ENCODE measurements around the gene PTH1R.

The PTH1R gene

DNA sequence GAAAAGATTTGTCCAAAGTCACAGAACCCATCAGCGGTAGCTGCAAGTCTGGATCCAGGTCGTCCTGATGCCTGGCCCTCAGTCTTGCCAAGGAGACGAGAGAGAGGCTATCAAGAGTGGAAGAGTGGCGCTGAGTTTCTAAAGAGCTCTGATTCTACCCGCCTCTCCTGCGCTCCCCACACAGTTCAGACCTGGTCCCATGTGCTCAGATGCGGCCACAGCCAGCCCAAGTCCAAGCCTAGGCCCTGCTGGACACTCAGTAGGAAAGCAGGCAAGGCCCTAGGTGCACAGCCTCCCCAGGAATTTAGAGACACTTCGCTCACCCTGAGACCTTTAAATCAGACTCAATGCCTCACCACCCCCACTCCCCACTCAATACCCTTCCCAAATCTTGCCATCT lies 66.7 kb downstream of the PTH1R start:
- ChIA-PET CTCF (interaction anchor here (1.4 to 1.7 kb wide), 3 partner anchors 9 to 13 kb away, joined by 4 read pairs; no protein-coding TSS in a partner anchor), POLR2A (interaction anchor here (1.4 kb wide), 1 partner anchor 12 kb away, joined by 7 read pairs; no protein-coding TSS in a partner anchor)
- DNase-seq (ENCODE audit: extremely low spot score) = no peak
- TF ChIP-seq, protein P1, sequence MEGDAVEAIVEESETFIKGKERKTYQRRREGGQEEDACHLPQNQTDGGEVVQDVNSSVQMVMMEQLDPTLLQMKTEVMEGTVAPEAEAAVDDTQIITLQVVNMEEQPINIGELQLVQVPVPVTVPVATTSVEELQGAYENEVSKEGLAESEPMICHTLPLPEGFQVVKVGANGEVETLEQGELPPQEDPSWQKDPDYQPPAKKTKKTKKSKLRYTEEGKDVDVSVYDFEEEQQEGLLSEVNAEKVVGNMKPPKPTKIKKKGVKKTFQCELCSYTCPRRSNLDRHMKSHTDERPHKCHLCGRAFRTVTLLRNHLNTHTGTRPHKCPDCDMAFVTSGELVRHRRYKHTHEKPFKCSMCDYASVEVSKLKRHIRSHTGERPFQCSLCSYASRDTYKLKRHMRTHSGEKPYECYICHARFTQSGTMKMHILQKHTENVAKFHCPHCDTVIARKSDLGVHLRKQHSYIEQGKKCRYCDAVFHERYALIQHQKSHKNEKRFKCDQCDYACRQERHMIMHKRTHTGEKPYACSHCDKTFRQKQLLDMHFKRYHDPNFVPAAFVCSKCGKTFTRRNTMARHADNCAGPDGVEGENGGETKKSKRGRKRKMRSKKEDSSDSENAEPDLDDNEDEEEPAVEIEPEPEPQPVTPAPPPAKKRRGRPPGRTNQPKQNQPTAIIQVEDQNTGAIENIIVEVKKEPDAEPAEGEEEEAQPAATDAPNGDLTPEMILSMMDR (IDR thresholded peaks at IDR 0.05; ENCODE audit: control extremely low read depth, extremely low read depth, low read depth, missing control alignments) = no peak

GRCh38 chr3:46946416-46946815 lies 68.9 kb downstream of the PTH1R start:
- CTCF ChIA-PET = interaction anchor here (0.9 to 1.6 kb wide), 5 partner anchors 8 to 37 kb away, joined by 3 to 7 read pairs (median 4); no protein-coding TSS in a partner anchor
- TF ChIP-seq, protein P1 (IDR thresholded peaks at IDR 0.05; ENCODE audit: control extremely low read depth, extremely low read depth, low read depth, missing control alignments) = no peak
- no peak for DNase-seq (ENCODE audit: extremely low spot score)
- POLR2A ChIA-PET = no interaction called here

- CTCF ChIA-PET = interaction anchor here (0.9 to 1.6 kb wide), 10 partner anchors 8 to 37 kb away, joined by 3 to 7 read pairs (median 4); no protein-coding TSS in a partner anchor
- TF ChIP-seq, protein P1 (IDR thresholded peaks at IDR 0.05; ENCODE audit: control extremely low read depth, extremely low read depth, low read depth, missing control alignments) = no peak
- DNase-seq (ENCODE audit: extremely low spot score) = no peak
- POLR2A ChIA-PET = interaction anchor here (0.7 kb wide), 1 partner anchor 345 kb away, joined by 5 read pairs; no protein-coding TSS in a partner anchor
These were observed 69.5 kb downstream of the PTH1R start for GRCh38 chr3:46946856-46947545.

GRCh38 chr3:46947546-46947901 lies 70.0 kb downstream of the PTH1R start:
- TF ChIP-seq, protein P1 (IDR thresholded peaks at IDR 0.05; ENCODE audit: control extremely low read depth, extremely low read depth, low read depth, missing control alignments) = no peak
- DNase-seq (ENCODE audit: extremely low spot score) = no peak
- ChIA-PET CTCF (interaction anchor here (1.0 to 1.6 kb wide), 9 partner anchors 9 to 38 kb away, joined by 3 to 7 read pairs (median 4); no protein-coding TSS in a partner anchor), POLR2A (interaction anchor here (0.7 kb wide), 1 partner anchor 345 kb away, joined by 5 read pairs; no protein-coding TSS in a partner anchor)

GRCh38 chr3:46947981-46948791 lies 70.7 kb downstream of the PTH1R start:
- POLR2A ChIA-PET = no interaction called here
- CTCF ChIA-PET = interaction anchor here (1.0 to 1.6 kb wide), 9 partner anchors 9 to 39 kb away, joined by 3 to 7 read pairs (median 4); no protein-coding TSS in a partner anchor
- no peak for DNase-seq (ENCODE audit: extremely low spot score)
- TF ChIP-seq, protein P1 (IDR thresholded peaks at IDR 0.05; ENCODE audit: control extremely low read depth, extremely low read depth, low read depth, missing control alignments) = no peak

Measured in GM10248 (cell line).